Measurements from ENCODE around the gene GAS6.
"Not testable (repeated sequence)": the region's sequence is repeated elsewhere in the genome, so short reads cannot be mapped to it uniquely, and the experiment has no call there.

GAS6 gene

DNA sequence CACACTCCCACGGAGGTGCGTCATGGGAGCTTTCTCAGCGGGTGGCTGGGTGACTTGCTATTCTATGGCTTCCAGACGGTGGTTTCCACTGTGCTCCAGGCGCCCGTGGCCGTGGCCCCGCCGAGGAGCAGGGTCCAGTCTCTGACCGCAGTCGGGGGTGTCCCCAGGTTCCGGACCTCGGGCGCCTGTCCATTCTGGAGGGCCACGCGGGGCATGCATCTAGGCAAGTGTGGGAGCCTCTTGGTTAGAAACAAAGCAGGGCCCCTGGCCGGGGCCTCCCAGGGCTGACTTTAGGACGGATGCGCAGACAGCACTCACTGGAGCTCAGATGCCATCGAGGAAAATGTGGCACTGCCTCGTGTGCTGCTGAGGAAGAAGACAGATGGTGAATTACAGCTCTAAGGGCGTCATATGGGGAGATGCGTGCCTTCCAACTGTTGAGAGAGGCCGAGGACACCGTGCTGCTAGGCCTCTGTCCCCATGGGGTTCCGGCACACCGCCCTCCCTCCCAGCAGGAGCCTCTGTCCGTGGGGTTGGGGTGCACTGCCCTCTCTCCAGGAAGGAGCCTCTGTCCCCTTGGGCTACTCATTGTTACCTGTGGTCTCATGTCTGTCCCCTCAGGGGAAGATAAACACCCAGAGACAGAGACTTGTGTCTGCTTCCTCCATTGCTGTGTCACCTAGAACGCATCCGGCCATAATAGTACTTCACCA is 66.8 kb downstream of the GAS6 start:
- ChIA-PET CTCF (no interaction called here), POLR2A (no interaction called here)
- TF ChIP-seq, protein P1, sequence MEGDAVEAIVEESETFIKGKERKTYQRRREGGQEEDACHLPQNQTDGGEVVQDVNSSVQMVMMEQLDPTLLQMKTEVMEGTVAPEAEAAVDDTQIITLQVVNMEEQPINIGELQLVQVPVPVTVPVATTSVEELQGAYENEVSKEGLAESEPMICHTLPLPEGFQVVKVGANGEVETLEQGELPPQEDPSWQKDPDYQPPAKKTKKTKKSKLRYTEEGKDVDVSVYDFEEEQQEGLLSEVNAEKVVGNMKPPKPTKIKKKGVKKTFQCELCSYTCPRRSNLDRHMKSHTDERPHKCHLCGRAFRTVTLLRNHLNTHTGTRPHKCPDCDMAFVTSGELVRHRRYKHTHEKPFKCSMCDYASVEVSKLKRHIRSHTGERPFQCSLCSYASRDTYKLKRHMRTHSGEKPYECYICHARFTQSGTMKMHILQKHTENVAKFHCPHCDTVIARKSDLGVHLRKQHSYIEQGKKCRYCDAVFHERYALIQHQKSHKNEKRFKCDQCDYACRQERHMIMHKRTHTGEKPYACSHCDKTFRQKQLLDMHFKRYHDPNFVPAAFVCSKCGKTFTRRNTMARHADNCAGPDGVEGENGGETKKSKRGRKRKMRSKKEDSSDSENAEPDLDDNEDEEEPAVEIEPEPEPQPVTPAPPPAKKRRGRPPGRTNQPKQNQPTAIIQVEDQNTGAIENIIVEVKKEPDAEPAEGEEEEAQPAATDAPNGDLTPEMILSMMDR (IDR thresholded peaks at IDR 0.05; ENCODE audit: control extremely low read depth, extremely low read depth, low read depth, missing control alignments), result no peak
- no peak for DNase-seq (ENCODE audit: extremely low spot score)

DNA sequence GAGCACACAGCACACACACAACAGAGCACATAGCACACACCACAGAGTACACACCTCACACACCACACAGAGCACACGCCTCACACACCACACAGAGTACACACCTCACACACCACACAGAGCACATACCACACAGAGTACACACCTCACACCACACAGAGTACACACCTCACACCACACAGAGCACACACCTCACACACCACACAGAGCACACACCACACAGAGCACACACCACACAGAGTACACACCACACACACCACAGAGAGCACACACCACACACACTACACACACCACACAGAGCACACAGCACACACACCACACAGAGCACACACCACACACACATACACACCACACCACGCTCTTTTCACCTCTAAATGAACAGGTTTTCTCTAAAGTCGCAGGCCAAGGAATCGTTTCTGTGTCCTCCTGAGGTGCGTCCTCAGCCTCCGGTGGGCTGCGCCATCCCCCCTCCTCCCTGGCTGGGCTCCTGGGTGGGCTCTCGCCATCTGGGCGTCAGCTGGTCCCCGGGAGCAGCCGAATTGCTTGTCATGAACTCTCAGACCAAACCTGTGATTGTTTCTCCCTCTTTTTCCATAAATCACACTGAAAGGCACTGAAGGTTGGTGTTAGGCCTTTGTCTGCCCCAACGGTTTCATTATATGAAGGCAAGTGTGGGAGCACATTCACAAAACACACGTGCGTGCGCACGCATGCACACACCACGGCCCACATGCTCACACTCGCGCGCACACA is 67.5 kb downstream of the GAS6 start:
- DNase-seq (ENCODE audit: extremely low spot score), result no peak
- CTCF ChIA-PET, result no interaction called here
- TF ChIP-seq, protein P1 (IDR thresholded peaks at IDR 0.05; ENCODE audit: control extremely low read depth, extremely low read depth, low read depth, missing control alignments), result no peak
- POLR2A ChIA-PET, result no interaction called here

DNA sequence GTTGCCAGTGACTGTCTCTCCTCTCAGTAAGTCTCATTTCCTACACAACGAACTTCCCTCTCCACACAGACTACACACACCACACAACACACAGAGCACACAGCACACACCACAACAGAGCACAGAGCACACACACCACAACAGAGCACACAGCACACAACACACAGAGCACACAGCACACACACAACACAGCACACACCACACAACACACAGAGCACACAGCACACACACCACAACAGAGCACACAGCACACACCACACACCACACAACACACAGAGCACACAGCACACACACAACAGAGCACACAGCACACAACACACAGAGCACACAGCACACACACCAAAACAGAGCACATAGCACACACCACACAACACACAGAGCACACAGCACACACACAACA is 68.5 kb downstream of the GAS6 start:
- CTCF ChIA-PET; POLR2A ChIA-PET; DNase-seq (ENCODE audit: extremely low spot score): not testable (repeated sequence)

DNA sequence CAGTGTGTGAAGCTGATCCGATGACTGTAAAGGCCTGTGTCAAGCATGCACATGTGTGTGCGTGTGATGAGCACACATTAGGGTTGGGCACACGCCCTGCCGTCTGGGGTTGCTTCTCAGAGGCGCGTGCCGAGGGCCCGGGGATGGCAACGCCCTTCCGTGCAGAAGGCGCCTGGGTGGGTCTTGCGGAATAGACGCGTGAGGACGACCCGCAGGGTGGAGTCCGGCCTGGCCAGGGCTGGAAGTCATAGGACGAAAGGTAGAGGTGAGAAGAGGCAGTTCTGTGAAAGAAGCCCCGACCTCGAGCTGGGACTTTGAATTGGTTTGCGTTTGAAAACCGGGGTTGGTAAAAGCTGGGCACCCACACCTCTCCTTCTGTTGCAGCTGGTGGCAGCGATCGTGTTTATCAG is 69.1 kb downstream of the GAS6 start:
- POLR2A ChIA-PET, result no interaction called here
- TF ChIP-seq, protein P1 (IDR thresholded peaks at IDR 0.05; ENCODE audit: control extremely low read depth, extremely low read depth, low read depth, missing control alignments), result no peak
- no peak for DNase-seq (ENCODE audit: extremely low spot score)
- CTCF ChIA-PET, result no interaction called here

- TF ChIP-seq, protein P1 (IDR thresholded peaks at IDR 0.05; ENCODE audit: control extremely low read depth, extremely low read depth, low read depth, missing control alignments), result no peak
- POLR2A ChIA-PET, result no interaction called here
- CTCF ChIA-PET, result no interaction called here
- no peak for DNase-seq (ENCODE audit: extremely low spot score)
Observed at GRCh38 chr13:113794086-113794485, 69.8 kb downstream of the GAS6 start.

DNA sequence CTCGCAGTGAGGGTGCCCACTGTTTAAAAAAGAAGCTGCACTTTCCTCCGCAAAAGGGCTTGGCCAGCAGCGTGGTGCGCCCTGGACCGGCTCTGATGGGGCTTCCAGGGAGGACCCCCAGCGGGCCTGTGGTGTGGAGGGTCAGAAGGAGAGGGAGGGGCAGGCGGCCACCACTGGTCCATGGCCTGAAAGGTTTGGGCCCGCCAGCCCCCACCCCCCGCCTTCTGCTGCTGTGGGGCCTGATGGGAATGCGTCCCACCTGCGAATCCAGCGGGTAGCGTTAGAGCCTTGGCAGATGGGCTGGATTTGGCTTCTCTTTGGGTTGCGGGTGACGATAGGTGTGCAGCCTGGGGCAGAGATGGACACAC is 70.2 kb downstream of the GAS6 start:
- no peak for DNase-seq (ENCODE audit: extremely low spot score)
- ChIA-PET CTCF (no interaction called here), POLR2A (no interaction called here)
- TF ChIP-seq, protein P1 (IDR thresholded peaks at IDR 0.05; ENCODE audit: control extremely low read depth, extremely low read depth, low read depth, missing control alignments), result no peak

GRCh38 chr13:113792886-113793717 is 70.8 kb downstream of the GAS6 start:
- no peak for DNase-seq (ENCODE audit: extremely low spot score)
- ChIA-PET POLR2A (no interaction called here), CTCF (no interaction called here)
- TF ChIP-seq, protein P1 (IDR thresholded peaks at IDR 0.05; ENCODE audit: control extremely low read depth, extremely low read depth, low read depth, missing control alignments), result no peak
